DND-41 (cell line): ENCODE measurements around the gene SENP3.

Source experiments
- ATAC-seq: fragments of 200-7000 bp; cut with Tn5 transposase; 3 replicates; pipeline ENCODE4 v1.9.1; 2021; ENCODE audit warnings: low read depth; ENCODE audit not compliant: insufficient read depth
- DNase-seq: peaks from one replicate; pipeline ENCODE4 v3.0.0-alpha.2; 2020
- H2AFZ ChIP-seq: 2 replicates; pipeline ENCODE4 v1.6.0; 2012; ENCODE audit warnings: low read depth, low read length
- H3K27ac ChIP-seq: 2 replicates; pipeline ENCODE4 v1.5.1; 2012; ENCODE audit warnings: low read length, inconsistent platforms
- H3K27me3 ChIP-seq: fragments of 200-600 bp; sonication (generic); 2 replicates; pipeline ENCODE4 v1.6.0; 2012; ENCODE audit warnings: low read length, mild to moderate bottlenecking, inconsistent platforms; ENCODE audit not compliant: insufficient read depth, poor library complexity
- H3K36me3 ChIP-seq: 2 replicates; pipeline ENCODE4 v1.5.1; 2012; ENCODE audit warnings: low read length, inconsistent platforms; ENCODE audit not compliant: insufficient read depth
- H3K4me1 ChIP-seq: 2 replicates; pipeline ENCODE4 v1.5.1; 2012; ENCODE audit warnings: mild to moderate bottlenecking, low read length; ENCODE audit not compliant: insufficient read depth
- H3K4me2 ChIP-seq: 2 replicates; pipeline ENCODE4 v1.6.0; 2012; ENCODE audit warnings: mild to moderate bottlenecking, moderate library complexity, low read length, inconsistent platforms; ENCODE audit not compliant: insufficient read depth
- H3K4me3 ChIP-seq, 2 experiments: fragments of 200-600 bp in 1 of 2; shearing (Covaris generic) in 1 of 2; 2 replicates each; pipeline ENCODE4 v1.5.1; 2012 to 2016; ENCODE audit warnings: inconsistent platforms in 2 of 2, low read length in 2 of 2, mild to moderate bottlenecking in 2 of 2, low read depth in 1 of 2, moderate library complexity in 1 of 2
- H3K79me2 ChIP-seq: 2 replicates; pipeline ENCODE4 v1.6.0; 2012; ENCODE audit warnings: low read length, inconsistent platforms; ENCODE audit not compliant: insufficient read depth
- H3K9ac ChIP-seq: 2 replicates; pipeline ENCODE4 v1.6.0; 2012; ENCODE audit warnings: low read depth, mild to moderate bottlenecking, inconsistent platforms, low read length, moderate library complexity
- H3K9me3 ChIP-seq: 2 replicates; pipeline ENCODE4 v1.5.1; 2012; ENCODE audit warnings: low read length, moderate library complexity, mild to moderate bottlenecking, inconsistent platforms; ENCODE audit not compliant: insufficient read depth, severe bottlenecking
- H4K20me1 ChIP-seq: 2 replicates; pipeline ENCODE4 v1.6.0; 2012; ENCODE audit warnings: low read length; ENCODE audit not compliant: insufficient read depth
- CTCF ChIP-seq: IDR thresholded peaks from 2 replicates; pipeline ENCODE4 v1.5.1; 2012; ENCODE audit warnings: borderline replicate concordance, low read length, moderate library complexity, mild to moderate bottlenecking; ENCODE audit not compliant: poor library complexity, severe bottlenecking; ENCODE audit errors: extremely low read depth
- EZH2 ChIP-seq: IDR thresholded peaks from 3 replicates; pipeline ENCODE4 v1.6.1; 2012; ENCODE audit warnings: borderline replicate concordance, low read depth, mild to moderate bottlenecking, moderate library complexity, low read length, inconsistent platforms; ENCODE audit not compliant: severe bottlenecking

SENP3 gene

GRCh38 chr17:7575481-7575883 lies 13.8 kb downstream of the SENP3 start:
- peaks cover 85% of the 10 kb centered on the region for H3K36me3 ChIP-seq
- H3K27me3 ChIP-seq: no peaks in the 10 kb centered on the region
- H3K4me1 ChIP-seq: peaks cover 70% of the 10 kb centered on the region
- peaks cover 65% of the 10 kb centered on the region for H4K20me1 ChIP-seq
- peak overlapping the region; percentile 99; the same call in 1 of the 2 replicates for H3K9ac ChIP-seq
- peak overlapping the region; percentile 48; the same call in 1 of the 2 replicates for H3K27ac ChIP-seq
- TF ChIP-seq CTCF (no peak), EZH2 (no peak)
- peak overlapping the region; percentile 84 for H3K4me2 ChIP-seq
- H3K9me3 ChIP-seq: no peaks in the 10 kb centered on the region
- DNase-seq (no peak), ATAC-seq (no peak)
- peak overlapping the region in 1 of 2 experiments; percentile 70; a peak in 1 of 4 replicates for H3K4me3 ChIP-seq
- H2AFZ ChIP-seq: no peak overlapping the region
- peaks cover 74% of the 10 kb centered on the region for H3K79me2 ChIP-seq

GRCh38 chr17:7575959-7576358 lies 14.2 kb downstream of the SENP3 start:
- peaks cover 83% of the 10 kb centered on the region for H3K36me3 ChIP-seq
- H3K9me3 ChIP-seq: no peaks in the 10 kb centered on the region
- no peak overlapping the region; a peak in 1 of 4 replicates for H3K4me3 ChIP-seq
- H3K9ac ChIP-seq: no peak overlapping the region
- peaks cover 72% of the 10 kb centered on the region for H3K79me2 ChIP-seq
- H3K4me1 ChIP-seq: peaks cover 66% of the 10 kb centered on the region
- peak overlapping the region; percentile 84 for H3K4me2 ChIP-seq
- H3K27ac ChIP-seq: no peak overlapping the region
- no peak overlapping the region for H2AFZ ChIP-seq
- DNase-seq: no peak
- TF ChIP-seq EZH2 (no peak), CTCF (no peak)
- peaks cover 65% of the 10 kb centered on the region for H4K20me1 ChIP-seq
- no peaks in the 10 kb centered on the region for H3K27me3 ChIP-seq
- no peak for ATAC-seq

GRCh38 chr17:7576432-7576937 lies 14.8 kb downstream of the SENP3 start:
- ATAC-seq (no peak), DNase-seq (no peak)
- TF ChIP-seq CTCF: no peak
- TF ChIP-seq EZH2: no peak
- H3K27ac ChIP-seq: no peak overlapping the region
- H3K4me1 ChIP-seq: peaks cover 60% of the 10 kb centered on the region
- H3K27me3 ChIP-seq: no peaks in the 10 kb centered on the region
- no peak overlapping the region for H2AFZ ChIP-seq
- H3K36me3 ChIP-seq: peaks cover 83% of the 10 kb centered on the region
- no peak overlapping the region for H3K9ac ChIP-seq
- H4K20me1 ChIP-seq: peaks cover 65% of the 10 kb centered on the region
- H3K79me2 ChIP-seq: peaks cover 71% of the 10 kb centered on the region
- H3K4me3 ChIP-seq: no peak overlapping the region; a peak in 1 of 4 replicates
- H3K9me3 ChIP-seq: no peaks in the 10 kb centered on the region
- peak overlapping the region; percentile 84; the same call in 1 of the 2 replicates for H3K4me2 ChIP-seq
